ENCODE measurements around the gene CENPM. TPM values are rescaled to one million over a fixed set of nuclear protein-coding genes. Genes with fewer than 3 reads are reported as not detected.

CENPM gene
- total and polyA plus RNA-seq, 10 of the 15 experiments (the other 5 are each of a cell fraction or from before 2014, with no cell fraction given), result 36.7 to 212 (median 74.7) TPM

- no peak for TF ChIP-seq MAX (IDR thresholded peaks at IDR 0.05; ENCODE audit: low read depth, low read length)
- TF ChIP-seq, protein P1, sequence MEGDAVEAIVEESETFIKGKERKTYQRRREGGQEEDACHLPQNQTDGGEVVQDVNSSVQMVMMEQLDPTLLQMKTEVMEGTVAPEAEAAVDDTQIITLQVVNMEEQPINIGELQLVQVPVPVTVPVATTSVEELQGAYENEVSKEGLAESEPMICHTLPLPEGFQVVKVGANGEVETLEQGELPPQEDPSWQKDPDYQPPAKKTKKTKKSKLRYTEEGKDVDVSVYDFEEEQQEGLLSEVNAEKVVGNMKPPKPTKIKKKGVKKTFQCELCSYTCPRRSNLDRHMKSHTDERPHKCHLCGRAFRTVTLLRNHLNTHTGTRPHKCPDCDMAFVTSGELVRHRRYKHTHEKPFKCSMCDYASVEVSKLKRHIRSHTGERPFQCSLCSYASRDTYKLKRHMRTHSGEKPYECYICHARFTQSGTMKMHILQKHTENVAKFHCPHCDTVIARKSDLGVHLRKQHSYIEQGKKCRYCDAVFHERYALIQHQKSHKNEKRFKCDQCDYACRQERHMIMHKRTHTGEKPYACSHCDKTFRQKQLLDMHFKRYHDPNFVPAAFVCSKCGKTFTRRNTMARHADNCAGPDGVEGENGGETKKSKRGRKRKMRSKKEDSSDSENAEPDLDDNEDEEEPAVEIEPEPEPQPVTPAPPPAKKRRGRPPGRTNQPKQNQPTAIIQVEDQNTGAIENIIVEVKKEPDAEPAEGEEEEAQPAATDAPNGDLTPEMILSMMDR (IDR thresholded peaks at IDR 0.05 in 2 of 3, conservative IDR thresholded peaks at IDR 0.05 in 1 of 3; ENCODE audit: control insufficient read depth in 2 of 3, extremely low read depth in 1 of 3, insufficient read depth in 1 of 3, low read depth in 3 of 3, low read length in 3 of 3), result no peak
These were observed 16.6 kb upstream of the CENPM start (continued) for GRCh38 chr22:41963453-41964111.

DNA sequence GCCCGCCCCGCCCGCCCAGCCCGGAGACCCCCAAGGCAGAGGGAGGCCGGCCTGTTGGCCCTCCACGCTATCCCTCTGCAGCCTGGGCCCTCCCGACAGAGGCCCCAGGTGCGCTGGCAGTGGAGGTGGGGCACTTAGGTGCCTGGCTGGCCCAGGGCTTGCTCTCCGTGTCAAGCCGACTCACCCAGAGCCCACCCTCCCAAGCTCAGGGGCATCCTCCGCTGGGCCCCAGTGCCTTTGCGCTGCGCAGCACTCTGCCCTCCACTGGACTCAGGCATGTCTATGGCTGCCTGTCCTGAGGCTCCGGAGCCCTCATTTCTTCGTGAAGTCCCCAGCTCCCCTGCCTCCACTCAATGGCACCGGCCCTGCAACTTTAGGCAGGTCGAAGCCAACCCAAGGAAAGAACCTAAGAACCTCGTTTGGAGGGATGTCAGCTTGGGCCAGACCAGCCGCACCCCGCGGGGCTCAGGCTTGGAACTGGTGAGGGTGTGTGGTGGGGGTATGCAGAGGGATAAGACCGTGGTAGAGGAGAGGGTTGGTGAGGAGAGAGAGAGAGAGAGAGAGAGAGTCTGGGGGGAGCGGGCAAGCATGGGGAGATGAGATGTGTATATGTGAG is 11.1 kb upstream of the CENPM start:
- Histone ChIP-seq H3K27me3 (replicated peaks in 1 of 2; ENCODE audit: control insufficient read depth in 2 of 2, insufficient read depth in 2 of 2, low read length in 1 of 2) (no peaks in the 10 kb centered on the region), H3K4me3 (no peak overlapping the region), H3K9ac (ENCODE audit: control insufficient read depth, insufficient read depth, low read length) (no peak overlapping the region; the same call in 1 of the 2 replicates), H4K20me1 (ENCODE audit: control insufficient read depth, insufficient read depth) (no peaks in the 10 kb centered on the region), H3K27ac (ENCODE audit: control insufficient read depth, insufficient read depth) (no peak overlapping the region), H3K4me1 (ENCODE audit: control insufficient read depth, insufficient read depth, low read length) (peaks cover 7% of the 10 kb centered on the region; the same call in 1 of the 2 replicates), H3K9me3 (replicated peaks; ENCODE audit: control insufficient read depth, insufficient read depth, low read length) (no peaks in the 10 kb centered on the region), H2AFZ (ENCODE audit: control insufficient read depth, low read depth, low read length) (peak overlapping the region; percentile 82), H3K79me2 (ENCODE audit: control insufficient read depth, insufficient read depth, low read length) (no peaks in the 10 kb centered on the region), H3K36me3 (ENCODE audit: control insufficient read depth in 2 of 2, insufficient read depth in 2 of 2, low read length in 1 of 2) (no peaks in the 10 kb centered on the region), H3K4me2 (ENCODE audit: control insufficient read depth, insufficient read depth) (peak overlapping the region; percentile 69; the same call in 1 of the 2 replicates)
- SMC1A ChIA-PET (ENCODE audit: uncharacterized antibody, unreplicated experiment), result interaction anchor here (1.3 kb wide), 1 partner anchor 135 kb away, joined by 3 read pairs; no protein-coding TSS in a partner anchor
- CTCF ChIA-PET, result interaction anchor here (1.0 to 2.4 kb wide), 5 partner anchors 9 to 261 kb away, joined by 3 to 9 read pairs (median 5); partner anchors contain the start of gene CENPM
- DNase-seq (ENCODE audit: low read depth, low spot score), result no peak
- ATAC-seq, result peak; percentile 54
- FAIRE-seq, result no peak
- POLR2A ChIA-PET, result interaction anchor here (0.8 kb wide), 1 partner anchor 17 kb away, joined by 3 read pairs; no protein-coding TSS in a partner anchor
- BruUV-seq (replicated peaks), result no TSS peak
- RAD21 ChIA-PET (ENCODE audit: unreplicated experiment), result no interaction called here
- in situ Hi-C loops (cut with MboI) (no loop called here), intact Hi-C loops (cut with micrococcal nuclease; ENCODE audit: unreplicated experiment) (no loop called here)
- TF ChIP-seq SMAD1 (IDR thresholded peaks at IDR 0.05; ENCODE audit: low read depth, partially characterized antibody) (no peak), ZNF24 (IDR thresholded peaks at IDR 0.05) (no peak), POLR2A (IDR thresholded peaks at IDR 0.05; ENCODE audit: low read depth, low read length) (0 out of 2 replicates have a peak, but pooled peaks have one; percentile 1), ZNF622 (IDR thresholded peaks at IDR 0.05) (no peak)
- 41% methylated on average over 20 of the region's 23 CpGs for whole genome bisulfite sequencing (ENCODE audit: insufficient coverage, insufficient replicate concordance, low lambda C conversion rate, missing lambda C conversion rate)

Data from GM12878 (cell line).